Measurements from ENCODE around the gene RPTOR. TPM values are rescaled to one million over a fixed set of nuclear protein-coding genes. Genes with fewer than 3 reads are reported as not detected.

Gene RPTOR
- total and polyA plus RNA-seq, 12 donors, result 7.9 to 30.3 (median 25.6) TPM

DNA sequence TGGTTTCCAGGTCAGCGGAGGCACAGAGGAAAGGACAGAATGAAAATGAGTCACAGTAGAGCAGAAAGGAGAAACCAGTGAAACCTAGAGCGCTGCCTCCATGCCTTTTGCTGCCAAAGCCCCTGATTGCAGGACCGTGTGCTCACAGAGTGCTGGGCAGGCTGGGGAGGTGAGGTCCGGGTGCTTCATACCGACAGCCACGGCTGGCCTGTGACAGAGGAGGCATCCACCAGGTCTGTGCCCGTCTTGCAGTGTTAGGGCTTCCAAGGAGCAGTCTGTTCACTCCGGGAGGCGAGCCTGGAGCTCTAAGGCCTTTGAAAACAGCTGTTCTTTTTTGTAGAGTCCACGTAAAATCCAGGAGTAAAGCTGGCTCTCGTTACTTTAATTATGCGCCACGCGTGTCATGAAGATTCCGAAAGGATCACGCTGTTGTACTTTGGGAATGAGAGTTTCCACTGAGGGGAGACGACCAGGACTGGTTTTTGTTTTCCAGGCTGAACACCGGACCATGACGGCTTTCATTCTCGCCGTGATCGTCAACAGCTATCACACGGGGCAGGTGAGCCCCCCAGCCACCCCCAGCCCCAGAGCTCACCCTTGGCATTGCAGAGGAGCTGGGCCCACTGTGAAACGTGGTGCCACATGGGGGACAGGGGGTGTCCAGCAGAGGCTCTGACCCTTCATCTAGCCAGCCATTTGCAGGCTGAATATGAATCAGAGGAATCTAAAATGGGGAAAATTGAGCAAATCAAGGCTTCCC lies 338.5 kb downstream of the RPTOR start:
- Histone ChIP-seq H3K27ac (no peak overlapping the region), H3K27me3 (no peaks in the 10 kb centered on the region), H3K4me3 (no peak overlapping the region), H3K9me3 (no peaks in the 10 kb centered on the region), H3K36me3 (peaks cover 0 to 77% (median 14%) of the 10 kb centered on the region in 9 donors), H3K4me1 (peaks cover 0 to 6% (median 0%) of the 10 kb centered on the region in 9 donors)
- DNase-seq (no peak), ATAC-seq (no peak)
- TF ChIP-seq, protein P1, sequence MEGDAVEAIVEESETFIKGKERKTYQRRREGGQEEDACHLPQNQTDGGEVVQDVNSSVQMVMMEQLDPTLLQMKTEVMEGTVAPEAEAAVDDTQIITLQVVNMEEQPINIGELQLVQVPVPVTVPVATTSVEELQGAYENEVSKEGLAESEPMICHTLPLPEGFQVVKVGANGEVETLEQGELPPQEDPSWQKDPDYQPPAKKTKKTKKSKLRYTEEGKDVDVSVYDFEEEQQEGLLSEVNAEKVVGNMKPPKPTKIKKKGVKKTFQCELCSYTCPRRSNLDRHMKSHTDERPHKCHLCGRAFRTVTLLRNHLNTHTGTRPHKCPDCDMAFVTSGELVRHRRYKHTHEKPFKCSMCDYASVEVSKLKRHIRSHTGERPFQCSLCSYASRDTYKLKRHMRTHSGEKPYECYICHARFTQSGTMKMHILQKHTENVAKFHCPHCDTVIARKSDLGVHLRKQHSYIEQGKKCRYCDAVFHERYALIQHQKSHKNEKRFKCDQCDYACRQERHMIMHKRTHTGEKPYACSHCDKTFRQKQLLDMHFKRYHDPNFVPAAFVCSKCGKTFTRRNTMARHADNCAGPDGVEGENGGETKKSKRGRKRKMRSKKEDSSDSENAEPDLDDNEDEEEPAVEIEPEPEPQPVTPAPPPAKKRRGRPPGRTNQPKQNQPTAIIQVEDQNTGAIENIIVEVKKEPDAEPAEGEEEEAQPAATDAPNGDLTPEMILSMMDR (IDR thresholded peaks at IDR 0.05), result no peak
- 96 to 98% methylated on average over 24 of the region's 24 CpGs for WGBS, 2 donors
- intact Hi-C loops (cut with DNase I), result no loop called here

DNA sequence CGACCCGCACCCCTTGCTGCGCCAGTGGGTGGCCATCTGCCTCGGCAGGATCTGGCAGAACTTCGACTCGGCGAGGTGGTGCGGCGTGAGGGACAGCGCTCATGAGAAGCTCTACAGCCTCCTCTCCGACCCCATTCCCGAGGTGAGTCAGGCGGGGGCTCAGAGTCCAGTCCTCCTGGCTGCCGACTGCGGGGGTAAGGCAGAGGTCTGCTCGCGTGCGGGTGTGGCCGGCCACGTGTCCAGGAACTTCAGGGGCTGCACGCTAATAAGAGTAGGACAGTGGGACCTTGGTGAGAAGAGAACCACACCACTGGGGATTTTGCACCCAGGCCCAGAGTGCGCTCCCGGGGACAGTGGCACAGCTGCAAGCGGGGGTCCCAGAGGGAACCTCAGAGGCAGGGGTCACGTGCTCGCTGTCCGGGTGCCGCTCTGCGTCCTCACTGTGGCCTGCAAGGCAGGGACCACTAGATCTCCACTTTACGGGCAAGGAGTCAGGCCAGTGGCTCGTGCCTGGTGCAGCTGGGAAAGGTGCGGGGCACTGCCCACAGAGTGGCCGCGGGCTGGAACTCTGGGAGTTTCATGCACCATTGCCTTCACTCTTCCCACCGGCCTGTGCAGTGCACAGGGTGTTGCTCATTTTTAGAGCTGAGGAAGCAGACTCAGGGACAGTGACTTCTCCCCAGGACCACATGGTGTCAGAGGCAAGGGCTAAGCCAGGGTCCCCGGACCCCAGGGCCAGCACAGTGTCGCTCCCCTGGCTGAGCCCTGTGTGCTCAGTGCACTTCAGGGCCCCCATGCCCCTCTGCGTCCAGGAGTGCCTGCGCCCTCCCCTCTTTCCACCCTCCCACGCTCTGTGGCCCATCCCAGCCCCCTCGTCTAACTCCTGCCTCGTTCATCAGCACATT lies 339.4 kb downstream of the RPTOR start:
- ATAC-seq (peak in 1 of 8 donors; percentile 21), DNase-seq (no peak)
- 97 to 99% methylated on average over 42 of the region's 42 CpGs for WGBS, 2 donors
- peaks cover 0 to 5% (median 0%) of the 10 kb centered on the region in 9 donors for H3K4me1 ChIP-seq
- intact Hi-C loops (cut with DNase I), result no loop called here
- H3K27ac ChIP-seq, result no peak overlapping the region
- H3K4me3 ChIP-seq, result no peak overlapping the region
- H3K9me3 ChIP-seq, result no peaks in the 10 kb centered on the region
- H3K36me3 ChIP-seq, result peaks cover 0 to 86% (median 14%) of the 10 kb centered on the region in 9 donors
- no peaks in the 10 kb centered on the region for H3K27me3 ChIP-seq
- TF ChIP-seq, protein P1 (IDR thresholded peaks at IDR 0.05), result no peak

DNA sequence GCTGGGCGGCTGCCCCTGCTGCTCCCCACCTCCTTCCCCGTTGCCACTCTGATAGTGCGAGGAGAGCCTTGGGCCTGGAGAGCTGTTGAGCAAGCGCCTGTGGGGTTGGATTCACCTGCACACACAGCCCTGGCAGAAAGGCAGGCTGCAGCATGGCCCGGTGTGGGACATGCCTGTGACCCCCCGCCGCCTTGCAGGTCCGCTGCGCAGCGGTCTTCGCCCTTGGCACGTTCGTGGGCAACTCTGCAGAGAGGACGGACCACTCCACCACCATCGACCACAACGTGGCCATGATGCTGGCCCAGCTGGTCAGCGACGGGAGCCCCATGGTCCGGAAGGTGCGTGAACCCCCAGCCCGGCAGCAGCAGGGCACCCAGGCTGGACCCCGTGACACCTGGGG lies 340.2 kb downstream of the RPTOR start:
- TF ChIP-seq, protein P1 (IDR thresholded peaks at IDR 0.05), result no peak
- intact Hi-C loops (cut with DNase I), result no loop called here
- ATAC-seq (no peak), DNase-seq (no peak)
- no peak overlapping the region for H3K4me3 ChIP-seq
- peaks cover 0 to 91% (median 14%) of the 10 kb centered on the region in 9 donors for H3K36me3 ChIP-seq
- H3K27ac ChIP-seq, result no peak overlapping the region
- H3K27me3 ChIP-seq, result no peaks in the 10 kb centered on the region
- H3K4me1 ChIP-seq, result peaks cover 0 to 5% (median 0%) of the 10 kb centered on the region in 9 donors
- whole genome bisulfite sequencing, 2 donors, result 97 to 98% methylated on average over 22 of the region's 22 CpGs
- H3K9me3 ChIP-seq, result no peaks in the 10 kb centered on the region

DNA sequence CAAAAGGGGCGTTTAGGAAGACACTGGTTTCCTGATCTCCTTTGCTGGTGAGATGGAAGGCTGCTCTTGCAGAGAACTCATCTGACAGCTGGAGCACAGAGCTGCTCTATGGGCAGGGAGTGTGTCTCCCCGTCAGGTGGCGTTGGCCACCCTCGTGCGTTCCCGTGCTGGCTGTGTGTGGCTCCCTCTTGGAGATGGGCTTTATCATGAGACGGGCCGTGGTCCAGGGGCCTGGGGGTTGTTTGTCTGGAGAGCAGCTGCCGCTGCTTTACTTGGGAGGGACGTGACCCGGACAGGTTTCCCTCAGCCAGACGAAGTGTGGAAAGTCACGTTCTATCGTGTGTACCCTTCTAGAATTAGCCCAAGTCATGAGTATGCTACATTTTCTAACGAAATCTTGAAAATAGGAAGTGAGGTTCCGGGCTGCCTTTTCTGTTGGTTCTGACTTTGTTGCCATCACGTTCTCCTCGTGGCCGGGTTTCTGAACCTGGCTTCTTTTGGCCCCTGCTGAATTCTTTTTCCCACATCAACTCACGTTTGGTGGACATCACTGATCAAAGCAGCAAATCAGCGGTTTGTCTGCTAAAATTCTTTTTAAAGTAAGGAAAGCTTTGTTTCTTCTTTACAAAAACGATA lies 341.4 kb downstream of the RPTOR start:
- 95 to 97% methylated on average over 22 of the region's 22 CpGs for WGBS, 2 donors
- intact Hi-C loops (cut with DNase I), result no loop called here
- Histone ChIP-seq H3K4me3 (no peak overlapping the region), H3K36me3 (peaks cover 0 to 78% (median 13%) of the 10 kb centered on the region in 9 donors), H3K27ac (no peak overlapping the region), H3K27me3 (no peaks in the 10 kb centered on the region), H3K4me1 (peaks cover 0 to 17% (median 2%) of the 10 kb centered on the region in 9 donors), H3K9me3 (no peaks in the 10 kb centered on the region)
- DNase-seq (no peak), ATAC-seq (no peak)
- TF ChIP-seq, protein P1 (IDR thresholded peaks at IDR 0.05), result no peak
